Hippocampal formation (tissue), 2 donors: ENCODE results near the gene AP1M1.
A peak's percentile ranks its signal among the peaks of the same experiment; 100 is the strongest.

ENCODE experiments used
- DNase-seq, 2 donors: peaks; one replicate each; lab custom pipeline; 2025; lab: John Stamatoyannopoulos, UW

Gene AP1M1

DNA sequence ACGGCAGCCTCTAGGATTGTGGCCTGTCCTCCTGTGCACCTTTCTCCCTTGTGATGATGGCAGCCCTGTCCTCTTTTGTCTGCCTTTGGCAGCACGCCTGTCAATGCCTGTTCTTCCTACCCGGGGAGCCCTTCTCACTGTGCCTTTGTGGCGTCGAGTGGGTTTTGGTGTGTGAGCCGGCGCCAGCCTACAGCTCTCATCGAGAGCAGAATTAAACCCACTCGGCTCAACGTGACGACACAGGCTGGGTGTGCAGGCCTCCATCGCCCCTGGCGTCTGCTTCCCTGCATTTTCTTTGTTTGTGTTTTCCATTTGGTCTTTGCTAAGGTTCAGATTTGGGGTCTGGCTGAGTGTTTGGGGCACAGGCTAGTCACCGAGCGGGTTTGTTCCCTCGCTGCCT, 34.4 kb downstream of the AP1M1 start:
- no peak for DNase-seq

DNA sequence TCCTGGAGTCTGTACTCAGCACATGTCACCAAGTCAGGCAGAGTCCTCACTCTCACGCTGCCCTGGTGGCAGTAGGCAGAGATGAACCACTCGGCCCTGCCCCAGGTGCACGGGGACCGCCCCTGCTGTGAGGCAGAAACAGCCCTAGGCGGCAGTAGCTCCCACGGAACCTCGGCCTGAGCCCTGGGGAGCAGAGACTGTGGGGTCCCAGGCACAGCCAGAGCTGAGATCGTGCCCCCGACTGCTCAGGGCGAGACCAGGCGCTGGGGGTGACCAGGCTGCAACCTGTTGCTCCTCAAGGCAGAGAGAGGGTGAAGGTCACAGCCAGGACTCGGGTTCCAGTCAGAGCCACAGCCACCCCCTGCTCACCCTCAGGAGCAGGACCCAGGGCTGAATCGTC, 34.9 kb downstream of the AP1M1 start:
- no peak for DNase-seq

DNA sequence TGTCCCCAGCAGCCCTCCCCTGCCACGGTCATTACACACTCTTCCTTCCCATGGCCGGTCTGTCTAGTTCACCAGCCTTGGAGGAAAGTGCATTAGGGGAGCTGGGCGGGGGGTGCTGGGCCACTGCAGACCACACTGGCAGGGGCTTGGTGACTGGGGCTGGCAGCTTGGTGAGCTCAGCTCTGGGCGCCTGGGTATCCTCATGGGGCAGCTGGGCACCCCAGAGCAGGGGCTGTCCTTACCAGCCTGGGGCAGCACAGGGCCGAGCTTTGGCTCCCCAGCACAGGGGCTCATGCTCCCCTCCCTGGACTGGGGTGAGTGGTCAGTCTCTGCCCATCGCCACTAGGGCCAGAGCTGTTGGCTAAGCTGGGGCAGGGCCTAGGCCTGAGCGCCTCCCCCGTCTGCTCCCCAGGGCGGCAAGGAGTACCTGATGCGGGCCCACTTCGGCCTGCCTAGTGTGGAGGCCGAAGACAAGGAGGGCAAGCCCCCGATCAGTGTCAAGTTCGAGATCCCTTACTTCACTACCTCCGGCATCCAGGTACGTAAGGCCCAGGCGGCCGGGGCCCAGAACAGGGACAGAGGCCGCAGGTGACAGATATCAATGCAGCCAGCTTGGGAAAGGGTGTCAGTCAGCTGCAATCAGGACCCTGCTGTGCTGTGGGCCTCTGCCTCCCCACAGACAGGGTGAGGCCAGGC, 35.5 kb downstream of the AP1M1 start:
- DNase-seq = no peak

DNA sequence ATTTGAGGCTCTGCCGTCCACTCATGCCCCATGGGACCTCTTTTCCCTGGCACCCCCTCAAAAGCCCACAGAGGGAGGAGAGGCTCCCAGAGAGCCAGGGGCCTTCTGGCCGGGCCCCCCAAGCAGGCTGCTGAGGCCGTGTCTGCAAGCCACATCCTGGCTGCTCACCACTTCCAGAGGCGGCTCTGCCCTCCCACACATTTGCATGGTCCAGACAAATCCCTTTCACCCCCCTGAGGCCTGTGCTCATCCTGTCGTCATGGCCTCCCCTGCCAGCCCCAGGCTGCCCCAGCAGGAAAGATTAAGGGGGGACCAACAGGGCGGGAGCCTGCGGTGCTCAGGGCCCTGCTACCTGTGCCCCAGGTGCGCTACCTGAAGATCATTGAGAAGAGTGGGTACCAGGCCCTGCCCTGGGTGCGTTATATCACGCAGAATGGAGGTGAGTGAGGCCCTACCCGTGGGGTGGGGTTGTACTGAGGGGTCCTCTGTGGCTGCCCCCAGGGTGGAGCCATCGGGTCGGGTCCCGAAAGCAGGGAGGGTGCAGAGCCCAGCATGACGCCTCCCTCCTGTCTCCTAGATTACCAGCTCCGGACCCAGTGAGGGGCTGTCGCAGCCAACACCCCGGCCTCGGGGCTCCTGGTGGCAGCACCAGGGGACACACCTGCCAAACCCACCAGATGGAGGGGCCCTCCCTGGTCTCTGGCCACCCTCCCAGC, 36.3 kb downstream of the AP1M1 start:
- DNase-seq = no peak

DNA sequence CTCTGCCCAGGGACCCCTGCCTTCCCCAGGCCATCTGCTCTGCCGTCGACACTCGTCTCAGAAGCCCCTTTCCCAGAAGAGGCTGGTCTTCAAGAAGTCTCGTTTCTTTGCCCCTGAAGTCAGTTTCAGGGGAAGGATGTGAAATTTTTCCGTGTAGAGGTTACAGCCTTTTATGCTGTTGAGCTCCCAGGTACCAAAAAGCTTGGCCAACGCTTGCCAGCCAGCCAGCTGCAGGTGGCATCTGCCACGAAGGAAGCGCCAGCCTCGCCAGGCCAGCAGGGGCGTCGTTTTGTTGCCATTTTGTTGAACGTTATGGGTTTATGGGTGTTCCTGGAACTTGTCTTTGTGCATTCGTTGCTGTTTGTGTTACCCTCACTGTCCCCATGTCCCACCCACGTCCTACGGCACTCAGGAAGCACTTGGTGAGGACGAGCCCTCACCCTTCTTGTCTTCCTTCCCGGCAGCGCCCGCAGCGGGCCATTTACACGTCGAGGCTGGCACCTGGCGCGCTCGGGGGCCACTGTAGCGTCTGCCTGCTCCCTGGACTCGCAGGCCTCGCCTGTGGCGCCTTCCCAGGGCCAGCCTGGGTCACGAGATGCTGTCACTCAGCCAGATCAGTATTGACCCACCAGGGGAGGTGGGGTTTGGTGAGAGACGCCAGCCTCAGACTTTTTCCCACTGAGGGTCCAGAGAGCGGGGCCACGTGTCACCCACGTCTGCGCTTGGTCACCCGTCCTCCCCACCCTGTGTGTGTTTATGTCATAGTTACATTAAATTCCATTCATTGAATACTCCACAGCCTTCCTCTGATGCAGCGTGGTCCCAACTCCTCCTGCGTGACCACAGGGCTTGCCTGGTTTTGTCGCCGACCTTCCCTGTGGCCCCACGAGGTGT, 37.1 kb downstream of the AP1M1 start:
- DNase-seq = no peak

DNA sequence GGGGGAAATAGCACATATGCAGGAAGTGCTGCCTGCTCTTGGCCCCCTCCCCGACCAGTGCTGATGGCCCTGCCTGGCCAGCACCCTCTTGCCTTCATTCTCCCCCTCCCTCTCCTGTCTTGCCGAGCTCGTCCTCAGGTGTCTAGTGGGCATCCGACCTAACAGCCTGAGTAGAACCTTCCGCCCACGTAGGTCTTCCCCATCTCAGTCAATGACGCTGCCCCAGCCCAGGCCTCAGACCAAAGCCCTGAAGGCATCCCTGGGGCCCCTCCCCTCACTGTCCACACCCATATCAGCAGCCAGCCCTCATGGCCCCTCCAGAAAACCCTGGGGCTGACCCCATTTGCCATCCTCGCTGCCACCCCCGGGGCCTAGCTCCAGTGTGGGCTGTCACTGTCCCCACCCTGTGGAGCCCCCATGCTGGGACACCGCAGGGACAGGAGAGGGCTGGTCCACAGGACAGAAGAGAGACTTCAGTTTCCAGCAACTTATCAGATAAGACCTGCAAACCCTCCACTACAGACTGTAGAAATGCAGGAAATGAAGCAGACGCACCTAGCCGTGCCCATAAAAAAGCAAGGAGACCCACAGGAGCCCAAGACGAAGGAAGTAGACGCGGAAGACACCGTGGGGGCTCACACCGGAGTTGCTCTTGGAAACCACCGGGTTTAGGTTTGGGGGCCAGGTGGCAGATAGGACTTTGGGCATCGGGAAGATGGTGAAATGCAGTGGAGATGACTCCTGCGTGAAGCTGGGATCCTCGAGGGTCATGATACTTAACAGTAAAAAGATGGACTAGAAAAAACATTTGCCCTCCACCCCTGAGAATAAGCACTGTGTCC, 38.3 kb downstream of the AP1M1 start:
- DNase-seq = no peak

DNA sequence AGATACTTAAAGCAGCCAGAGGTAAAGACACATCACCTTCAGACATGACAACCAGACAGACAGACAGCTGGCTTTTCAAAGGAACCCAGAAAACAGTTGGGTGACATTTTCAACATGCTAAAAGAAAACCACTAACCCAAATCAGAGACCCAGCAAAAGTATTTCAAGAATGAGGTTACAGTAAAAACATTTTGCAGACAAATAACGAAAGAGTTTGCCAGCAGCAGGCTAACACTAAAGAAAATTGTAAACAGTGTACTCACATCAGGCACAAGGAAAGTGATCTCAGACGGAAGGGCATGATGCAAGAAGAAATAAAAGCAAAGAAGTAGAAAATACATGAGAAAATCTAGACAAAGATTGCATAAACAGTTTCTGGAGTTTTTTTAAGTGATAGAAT, 46.4 kb downstream of the AP1M1 start:
- DNase-seq = no peak

DNA sequence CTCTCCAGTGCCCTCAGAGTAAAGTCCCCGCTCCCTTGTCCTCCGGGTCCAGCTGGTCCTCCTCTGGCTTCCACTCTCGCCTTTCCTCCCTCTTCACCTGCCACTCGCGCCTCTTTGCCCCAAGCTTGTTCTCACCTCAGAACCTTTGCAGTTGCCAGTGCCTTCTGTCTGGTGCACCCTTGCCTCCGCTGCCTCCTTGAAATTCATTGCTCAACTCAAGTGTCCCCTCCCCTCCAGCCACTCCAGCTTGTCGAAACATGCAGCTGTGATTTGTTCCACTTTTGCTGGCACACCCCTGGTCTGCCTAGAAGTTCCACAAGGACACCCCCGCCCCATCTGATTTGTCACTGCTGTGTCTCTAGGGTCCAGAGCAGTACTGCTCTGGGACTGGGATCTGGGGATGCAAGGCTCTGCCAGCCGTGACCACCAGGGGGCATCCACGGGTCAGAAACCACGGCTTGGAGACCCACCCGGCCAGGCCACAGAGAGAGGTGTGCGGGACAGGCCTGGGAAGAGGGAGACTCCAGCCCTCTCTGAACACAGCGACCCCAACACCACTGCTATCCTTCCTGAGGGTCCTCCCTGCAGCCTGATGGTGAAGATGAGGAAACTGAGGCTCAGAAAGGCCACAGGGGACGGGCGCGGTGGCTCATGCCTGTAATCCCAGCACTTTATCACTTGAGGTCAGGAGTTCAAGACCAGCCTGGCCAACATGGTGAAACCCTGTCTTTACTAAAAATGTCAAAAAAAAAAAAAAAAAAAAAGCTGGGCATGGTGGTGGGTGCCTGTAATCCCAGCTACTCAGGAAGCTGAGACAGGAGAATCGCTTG, 49.9 kb downstream of the AP1M1 start:
- DNase-seq = peak; percentile 11 to 64

DNA sequence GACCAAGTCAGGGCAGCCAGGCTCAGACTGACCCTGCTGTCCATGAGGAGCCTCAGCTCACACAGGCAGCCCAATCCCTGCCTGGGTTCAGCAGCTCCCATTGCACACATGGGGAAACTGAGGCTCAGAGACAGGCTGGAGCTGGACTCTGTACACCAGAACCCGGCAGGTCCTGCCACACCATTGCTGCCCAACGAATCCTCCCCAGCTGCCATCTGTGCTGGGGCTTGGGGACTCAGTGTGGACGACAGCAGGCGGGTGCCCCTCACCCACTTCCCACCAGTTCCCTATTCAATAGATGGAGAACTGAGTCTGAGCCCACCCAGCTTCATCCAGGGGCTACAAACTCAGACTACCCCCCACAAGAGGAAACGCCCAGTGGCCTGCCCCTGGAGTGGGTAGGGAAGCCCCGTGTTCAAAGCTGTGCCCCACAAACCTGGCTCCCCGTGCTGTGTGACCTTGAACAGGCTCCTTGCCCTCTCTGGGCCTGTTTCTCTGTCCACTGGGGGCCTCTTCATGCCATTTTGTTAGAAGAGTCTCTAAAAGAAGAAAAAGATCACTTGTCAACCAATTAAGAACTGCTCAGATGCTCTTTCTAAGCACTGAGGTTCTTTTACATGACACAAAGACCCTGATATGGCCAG, 50.8 kb downstream of the AP1M1 start:
- DNase-seq = no peak

DNA sequence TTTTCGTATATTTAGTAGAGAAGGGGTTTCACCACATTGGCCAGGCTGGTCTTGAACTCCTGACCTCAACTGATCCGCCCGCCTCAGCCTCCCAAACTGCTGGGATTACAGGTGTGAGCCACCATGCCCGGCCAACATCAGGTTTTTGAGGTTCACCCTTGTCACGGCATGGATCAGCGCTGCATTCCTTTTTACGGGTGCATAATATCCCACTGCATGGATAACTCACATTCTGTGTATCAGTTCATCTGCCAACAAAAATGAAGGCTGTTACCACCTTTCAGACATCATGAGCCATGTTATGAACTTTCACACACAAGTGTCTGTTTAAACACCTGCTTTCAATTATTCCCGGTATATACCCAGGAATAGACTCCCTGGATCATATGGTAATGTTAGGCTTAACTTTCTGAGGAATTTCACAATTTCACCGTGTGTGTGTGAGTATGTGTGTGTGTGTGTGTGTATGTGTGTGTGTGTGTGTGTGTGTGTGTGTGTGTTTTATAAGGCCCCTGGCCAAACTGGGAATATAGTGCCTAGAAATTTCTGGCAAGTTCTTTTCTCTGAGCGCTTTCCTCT, 52.2 kb downstream of the AP1M1 start:
- no peak for DNase-seq

DNA sequence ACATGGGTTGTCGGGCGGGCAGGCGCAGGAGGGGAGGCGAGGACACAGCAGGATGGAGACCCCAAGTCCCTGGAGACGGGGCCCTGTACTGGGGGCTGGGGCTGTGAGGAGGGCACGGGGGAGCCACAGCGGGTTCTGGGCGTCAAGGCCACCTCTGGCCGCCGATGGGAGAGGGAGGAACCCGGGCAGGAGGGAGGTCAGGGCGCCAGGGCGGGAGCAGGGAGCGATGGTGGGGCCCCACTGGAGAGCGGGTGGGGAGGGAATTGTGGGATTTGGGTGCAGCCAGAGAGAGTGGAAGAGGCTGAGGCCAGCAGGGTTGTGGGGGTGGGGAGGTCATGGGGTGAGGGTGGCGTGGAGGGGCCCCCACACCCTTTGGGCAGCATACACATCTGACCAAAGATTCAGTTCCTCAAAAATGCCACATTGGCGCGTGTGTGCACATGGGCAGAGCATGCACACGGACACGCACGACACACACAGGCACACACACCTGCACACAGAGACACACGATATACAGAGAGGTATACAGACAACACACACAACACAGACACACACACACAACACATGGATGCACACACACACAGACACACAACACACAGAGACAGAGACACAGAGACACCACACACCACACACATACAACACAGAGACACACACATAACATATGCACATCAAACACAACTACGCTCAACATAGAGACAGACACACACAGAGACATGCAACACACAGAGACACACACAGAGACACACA, 54.9 kb downstream of the AP1M1 start:
- peak in 1 of 2 donors; percentile 12 for DNase-seq

DNA sequence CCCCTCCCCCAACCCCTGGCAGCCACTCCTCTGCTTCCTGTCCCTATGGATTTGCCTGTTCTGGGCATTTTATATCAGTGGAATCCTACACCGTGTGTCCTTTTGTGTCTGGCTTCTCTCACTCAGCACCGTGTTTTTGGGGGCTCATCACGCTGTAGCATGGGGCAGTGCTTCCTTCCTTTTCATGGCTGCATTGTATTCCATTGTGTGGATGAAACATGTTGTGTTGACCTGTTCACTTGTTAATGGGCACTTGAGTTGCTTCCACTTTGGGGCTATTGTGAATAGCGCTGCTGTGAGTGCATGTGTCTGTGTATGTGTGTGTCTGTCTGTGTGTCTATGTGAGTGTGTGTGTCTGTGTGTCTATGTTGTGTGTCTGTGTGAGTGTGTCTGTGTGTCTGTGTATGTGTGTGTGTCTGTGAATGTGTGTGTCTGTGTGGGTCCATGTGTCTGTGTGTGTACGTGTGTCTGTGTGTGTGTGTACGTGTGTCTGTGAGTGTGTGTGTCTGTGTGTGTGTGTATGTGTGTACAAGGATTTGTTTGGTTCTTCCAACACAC, 57.2 kb downstream of the AP1M1 start:
- DNase-seq = no peak

DNA sequence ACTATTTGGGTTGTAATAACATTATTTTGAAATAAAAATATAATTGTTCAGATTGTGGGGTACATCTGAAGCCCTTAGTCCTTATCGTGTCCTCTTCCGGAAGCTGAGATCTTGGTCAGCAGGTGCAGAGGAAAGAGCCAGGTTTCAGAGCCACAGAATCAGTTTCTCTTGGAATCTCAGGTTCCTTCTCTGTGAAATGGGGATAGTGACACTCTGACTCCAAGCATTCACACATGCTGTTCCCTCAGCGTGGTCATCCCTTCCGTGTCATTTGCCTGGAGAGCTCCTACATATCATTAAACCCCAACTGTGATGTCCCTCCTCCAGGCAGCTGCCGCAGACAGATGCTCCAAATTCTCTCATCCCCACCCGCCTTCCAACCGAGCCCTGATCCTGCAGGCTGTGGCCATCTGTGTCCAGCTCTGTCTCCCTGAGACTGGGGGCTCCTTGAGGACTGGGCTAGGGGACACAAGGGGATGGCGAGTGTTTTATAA, 59.8 kb downstream of the AP1M1 start:
- no peak for DNase-seq

DNA sequence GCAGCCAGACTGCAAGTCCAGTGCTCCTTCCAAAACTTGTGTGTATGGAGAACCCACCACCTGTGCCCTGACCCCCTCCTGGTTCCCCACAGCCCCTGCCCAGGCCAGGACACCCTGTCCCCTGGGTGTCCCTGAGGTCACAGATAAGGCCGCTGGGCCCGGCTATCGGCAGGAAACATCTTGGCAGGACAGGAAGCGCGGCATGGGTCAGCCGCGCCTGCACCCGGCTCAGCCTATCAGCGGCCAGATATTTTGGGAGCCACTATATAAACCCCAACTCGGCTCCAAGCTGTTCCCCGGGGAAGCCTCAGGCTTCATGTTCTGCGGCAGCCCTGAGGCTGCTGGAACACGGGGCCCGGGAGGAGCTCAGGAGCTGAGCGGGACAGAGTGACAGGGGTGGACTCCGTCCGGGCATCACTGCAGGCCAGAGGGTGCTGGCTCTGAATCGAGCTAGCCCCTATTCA, 60.8 kb downstream of the AP1M1 start:
- DNase-seq = peak in 1 of 2 donors; percentile 50

DNA sequence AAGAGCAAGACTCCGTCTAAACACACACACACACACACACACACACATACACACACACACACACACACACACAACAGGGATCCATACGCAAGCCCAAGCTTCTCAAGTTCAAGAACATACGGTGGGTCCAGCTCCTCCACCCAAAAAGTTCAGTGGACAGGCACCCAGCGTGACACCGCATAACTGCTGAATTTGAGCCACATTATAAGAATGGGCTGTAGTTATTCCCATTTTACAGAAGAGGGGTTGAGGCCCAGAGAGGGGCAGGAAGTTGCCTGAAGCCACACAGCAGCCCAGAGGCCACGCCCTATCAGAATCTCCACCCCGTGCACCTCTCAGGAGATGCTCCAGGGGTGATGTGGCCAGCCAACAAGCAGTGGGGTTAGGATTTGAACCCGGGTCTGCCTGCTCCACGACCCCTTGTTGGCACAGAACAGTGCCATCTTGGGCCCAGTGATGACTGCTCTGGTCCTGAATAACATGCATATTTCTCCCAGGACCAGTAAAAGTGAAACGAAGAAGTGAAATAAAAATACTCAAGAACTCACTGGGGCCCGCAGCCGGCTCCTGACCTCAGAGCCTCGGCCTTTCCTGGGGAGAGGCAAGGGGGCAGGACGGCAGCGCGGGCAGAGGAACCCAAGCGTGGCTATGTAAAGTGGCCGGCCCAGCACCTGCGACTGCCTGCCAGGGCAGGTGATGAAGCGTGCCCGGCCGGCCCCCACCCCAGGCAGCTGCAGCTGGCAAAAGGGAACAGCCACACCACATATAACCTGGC, 61.9 kb downstream of the AP1M1 start:
- no peak for DNase-seq

DNA sequence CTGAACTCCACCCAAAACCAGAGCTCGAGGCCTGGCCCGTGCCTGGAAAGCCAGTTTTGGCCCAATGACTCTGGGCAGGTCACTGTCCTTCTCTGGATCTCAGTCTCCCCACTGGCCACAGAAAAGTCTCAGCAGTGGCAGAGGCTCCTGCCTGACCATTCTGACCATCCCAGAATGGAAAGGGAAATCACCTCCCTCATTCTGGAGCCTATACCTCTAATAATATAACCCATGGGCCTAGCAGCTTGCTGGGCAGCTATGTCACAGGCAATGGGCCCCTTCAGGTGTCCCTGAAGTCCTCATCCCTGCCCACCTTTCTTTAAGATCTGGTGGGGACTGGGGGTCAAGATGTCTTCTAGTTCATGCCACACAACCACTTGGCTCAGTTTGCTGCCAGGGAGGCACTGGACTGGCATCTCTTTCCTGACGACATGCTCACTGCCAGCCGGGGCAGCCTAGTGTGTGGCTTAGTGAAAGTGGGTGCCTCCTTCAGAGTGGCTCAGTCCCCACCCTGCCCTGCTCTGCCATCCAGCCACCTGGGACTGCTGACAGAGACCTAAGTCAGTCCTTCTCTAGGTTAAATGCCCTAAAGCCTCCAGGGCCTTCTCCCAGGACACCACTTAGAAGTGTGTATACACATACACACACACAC, 62.6 kb downstream of the AP1M1 start:
- no peak for DNase-seq

DNA sequence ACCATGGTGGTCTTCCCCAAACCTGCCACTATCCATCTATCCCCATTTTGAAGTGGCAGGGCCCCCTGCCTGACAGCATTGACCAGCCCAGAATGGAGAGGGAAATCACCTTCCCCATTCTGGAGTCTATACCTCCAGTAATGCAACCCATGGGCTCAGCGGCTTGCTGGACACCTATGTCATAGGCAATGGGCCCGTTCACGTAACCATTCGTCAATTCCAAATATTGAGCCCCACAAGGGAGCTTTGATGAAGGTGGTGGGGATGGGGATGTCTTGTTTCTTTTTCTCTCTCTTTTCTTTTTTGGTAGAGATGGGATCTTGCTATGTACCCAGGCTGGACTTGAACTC, 63.1 kb downstream of the AP1M1 start:
- DNase-seq = no peak
